Esophagus squamous epithelium (tissue), 5 donors: Measurements from ENCODE around the gene GIPC2. TPM values are rescaled to one million over a fixed set of nuclear protein-coding genes. Genes with fewer than 3 reads are reported as not detected.
A peak's percentile ranks its signal among the peaks of the same experiment; 100 is the strongest.

Source experiments
- DNase-seq: peaks from one replicate; lab custom pipeline; 2025; lab: John Stamatoyannopoulos, UW
- H3K27ac ChIP-seq, 4 donors: fragments of 200-600 bp; sonication (generic); one replicate each; pipeline ENCODE4 v1.5.1; 2016 to 2019; ENCODE audit warnings: mild to moderate bottlenecking in 1 of 4
- H3K27me3 ChIP-seq, 4 donors: fragments of 200-600 bp; sonication (generic); 1 replicate in 3 of 4; 2 replicates in 1 of 4; pipeline versions ENCODE4 v1.5.1 to v1.6.0; 2017 to 2021; ENCODE audit warnings: antibody characterized with exemption in 1 of 4
- H3K36me3 ChIP-seq, 3 donors: fragments of 200-600 bp; sonication (generic); one replicate each; pipeline ENCODE4 v1.5.1; 2016 to 2019
- H3K4me1 ChIP-seq, 3 donors: fragments of 200-600 bp; sonication (generic); one replicate each; pipeline ENCODE4 v1.5.1; 2017 to 2019
- H3K4me3 ChIP-seq, 4 donors: fragments of 200-600 bp; sonication (generic); 1 replicate in 3 of 4; 2 replicates in 1 of 4; pipeline ENCODE4 v1.5.1; 2016 to 2019; ENCODE audit warnings: mild to moderate bottlenecking in 2 of 4, moderate library complexity in 1 of 4
- H3K9me3 ChIP-seq, 3 donors: fragments of 200-600 bp; sonication (generic); one replicate each; pipeline ENCODE4 v1.5.1; 2016 to 2019
- POLR2A ChIP-seq, 4 donors: fragments of 450-650 bp; IDR thresholded peaks; one replicate each; pipeline ENCODE4 v1.6.1; 2017; ENCODE audit warnings: antibody characterized with exemption in 4 of 4, mild to moderate bottlenecking in 4 of 4, moderate library complexity in 3 of 4
- WGBS, 2 donors: methylation state at CpG; one replicate each; pipeline ENCODE4 v1.1.5; 2018; 5-methylcytosine and 5-hydroxymethylcytosine counted together
- intact Hi-C: fragments of 100-400 bp; cut with DNase I; formaldehyde crosslinking; loops from one replicate; pipeline ENCODE4 v1.15.0; 2022
- total RNA-seq, 4 donors: library from RNA; depleted of rRNA; stranded (reverse); fragments of >200 nt; gene quantifications; one replicate each; pipeline ENCODE4 v1.1.0, GENCODE V29; 2016
- TF ChIP-seq, protein P1 (sequence below), 6 experiments: fragments of 450-650 bp in 4 of 6; fragments of 200-600 bp in 2 of 6; sonication (generic) in 2 of 6; IDR thresholded peaks; one replicate each; pipeline ENCODE4 v1.5.1; 2016 to 2019; ENCODE audit warnings: antibody characterized with exemption in 6 of 6, mild to moderate bottlenecking in 4 of 6, moderate library complexity in 4 of 6
- donor health status: DM: yes; HTN: yes; CAD: no.

The GIPC2 gene
- total RNA-seq, 4 donors from 2014 or later: 2.8 to 4.2 (median 3.7) TPM

DNA sequence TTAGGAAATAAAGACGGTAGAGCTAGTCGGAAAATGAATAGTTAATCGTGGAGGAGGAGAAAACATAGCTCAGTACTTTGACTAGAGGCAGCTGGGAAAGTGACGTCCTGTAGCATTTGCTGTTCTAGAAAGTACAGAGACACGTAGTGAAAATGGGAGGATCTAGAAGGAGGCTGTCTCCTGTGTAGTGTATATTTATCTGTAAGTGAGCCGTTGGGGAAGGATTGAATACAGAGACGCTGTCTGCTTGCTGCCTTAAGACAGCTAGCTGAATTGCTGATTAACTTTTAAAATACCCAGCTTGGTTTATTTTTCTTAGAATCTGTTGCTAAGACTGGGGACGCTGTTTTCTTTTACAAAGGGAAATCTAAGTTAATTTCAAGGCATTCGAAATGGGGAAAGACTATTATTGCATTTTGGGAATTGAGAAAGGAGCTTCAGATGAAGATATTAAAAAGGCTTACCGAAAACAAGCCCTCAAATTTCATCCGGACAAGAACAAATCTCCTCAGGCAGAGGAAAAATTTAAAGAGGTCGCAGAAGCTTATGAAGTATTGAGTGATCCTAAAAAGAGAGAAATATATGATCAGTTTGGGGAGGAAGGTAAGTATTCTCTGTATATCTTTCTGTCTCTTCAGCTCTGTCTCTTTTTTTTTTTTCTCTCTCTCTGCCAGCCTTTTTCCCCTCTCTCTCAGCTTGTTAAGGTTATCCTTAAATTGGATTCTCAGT lies 40.9 kb upstream of the GIPC2 start, which contains the start of gene DNAJB4:
Gene DNAJB4, plus strand, starts transcription at position 221 of the 729 bp plus-strand sequence. Its CDS starts 172 bp downstream, at position 393.
- no peak for DNase-seq
- H3K4me3 ChIP-seq: peak within 1 kb of the TSS; percentile 40 to 68 (median 62)
- no peaks in the 10 kb centered on the region for H3K9me3 ChIP-seq
- WGBS, 2 donors: 0% methylated on average over 12 of the region's 12 CpGs
- TF ChIP-seq POLR2A (IDR thresholded peaks at IDR 0.05): peak in 3 of 4 donors; percentile 96 to 98 (median 97)
- TF ChIP-seq, protein P1, sequence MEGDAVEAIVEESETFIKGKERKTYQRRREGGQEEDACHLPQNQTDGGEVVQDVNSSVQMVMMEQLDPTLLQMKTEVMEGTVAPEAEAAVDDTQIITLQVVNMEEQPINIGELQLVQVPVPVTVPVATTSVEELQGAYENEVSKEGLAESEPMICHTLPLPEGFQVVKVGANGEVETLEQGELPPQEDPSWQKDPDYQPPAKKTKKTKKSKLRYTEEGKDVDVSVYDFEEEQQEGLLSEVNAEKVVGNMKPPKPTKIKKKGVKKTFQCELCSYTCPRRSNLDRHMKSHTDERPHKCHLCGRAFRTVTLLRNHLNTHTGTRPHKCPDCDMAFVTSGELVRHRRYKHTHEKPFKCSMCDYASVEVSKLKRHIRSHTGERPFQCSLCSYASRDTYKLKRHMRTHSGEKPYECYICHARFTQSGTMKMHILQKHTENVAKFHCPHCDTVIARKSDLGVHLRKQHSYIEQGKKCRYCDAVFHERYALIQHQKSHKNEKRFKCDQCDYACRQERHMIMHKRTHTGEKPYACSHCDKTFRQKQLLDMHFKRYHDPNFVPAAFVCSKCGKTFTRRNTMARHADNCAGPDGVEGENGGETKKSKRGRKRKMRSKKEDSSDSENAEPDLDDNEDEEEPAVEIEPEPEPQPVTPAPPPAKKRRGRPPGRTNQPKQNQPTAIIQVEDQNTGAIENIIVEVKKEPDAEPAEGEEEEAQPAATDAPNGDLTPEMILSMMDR (IDR thresholded peaks at IDR 0.05): peak in 2 of 6 experiments; percentile 5 to 30
- intact Hi-C loops: no loop called here
- peaks cover 0 to 52% (median 9%) of the 10 kb centered on the region in 3 donors for H3K4me1 ChIP-seq
- H3K27ac ChIP-seq: peak within 1 kb of the TSS; percentile 83 to 97 (median 90)
- no peaks in the 10 kb centered on the region for H3K27me3 ChIP-seq
- no peaks in the 10 kb centered on the region for H3K36me3 ChIP-seq

DNA sequence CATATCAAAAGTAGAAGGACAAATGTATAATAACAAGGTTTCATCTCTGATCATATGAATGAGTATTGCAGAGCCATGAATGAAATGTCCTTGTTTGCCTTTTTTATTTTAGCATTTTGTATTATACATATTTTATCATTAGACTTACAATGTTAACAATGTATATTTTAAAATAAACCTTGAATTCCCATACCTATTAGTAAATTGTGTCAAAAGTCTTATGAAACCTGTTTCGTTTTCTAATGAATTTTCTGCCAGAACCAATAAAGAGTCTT lies 40.4 kb upstream of the GIPC2 start:
- intact Hi-C loops: no loop called here
- H3K4me3 ChIP-seq: peak overlapping the region; percentile 40 to 68 (median 62)
- TF ChIP-seq, protein P1 (IDR thresholded peaks at IDR 0.05): no peak
- TF ChIP-seq POLR2A (IDR thresholded peaks at IDR 0.05): no peak
- peak overlapping the region; percentile 83 to 97 (median 90) for H3K27ac ChIP-seq
- no peaks in the 10 kb centered on the region for H3K27me3 ChIP-seq
- H3K4me1 ChIP-seq: peaks cover 0 to 57% (median 9%) of the 10 kb centered on the region in 3 donors
- no peak for DNase-seq
- no peaks in the 10 kb centered on the region for H3K36me3 ChIP-seq
- WGBS, 2 donors: 0 to 7% methylated on average over 1 of the region's 1 CpG
- H3K9me3 ChIP-seq: no peaks in the 10 kb centered on the region

DNA sequence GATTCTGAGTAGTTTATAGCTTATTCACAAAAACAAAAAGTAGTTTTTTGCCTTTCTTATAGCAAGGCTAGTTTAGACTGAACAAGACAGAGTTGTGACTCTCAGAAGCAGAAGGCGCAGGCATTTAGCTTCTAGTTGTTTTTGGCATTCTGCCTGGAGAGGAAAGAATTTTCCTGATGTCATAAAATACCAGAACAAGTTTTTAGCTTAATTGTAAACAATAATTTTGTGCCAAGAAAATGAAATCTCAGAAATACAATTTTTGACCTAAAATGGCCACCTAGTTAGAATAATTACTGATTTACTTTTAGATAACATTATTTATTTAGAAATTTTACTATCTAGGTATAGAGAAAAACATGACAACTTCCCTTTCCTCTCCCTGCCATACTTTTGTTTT lies 40.0 kb upstream of the GIPC2 start:
- Histone ChIP-seq H3K9me3 (no peaks in the 10 kb centered on the region), H3K4me1 (peaks cover 0 to 57% (median 9%) of the 10 kb centered on the region in 3 donors), H3K27me3 (no peaks in the 10 kb centered on the region), H3K27ac (peak overlapping the region; percentile 83 to 97 (median 90)), H3K36me3 (no peaks in the 10 kb centered on the region), H3K4me3 (peak overlapping the region; percentile 40 to 68 (median 62))
- DNase-seq: no peak
- intact Hi-C loops: no loop called here
- 0 to 18% methylated on average over 1 of the region's 1 CpG for WGBS, 2 donors
- TF ChIP-seq, protein P1 (IDR thresholded peaks at IDR 0.05): no peak
- peak in 2 of 4 donors; percentile 55 to 71 for TF ChIP-seq POLR2A (IDR thresholded peaks at IDR 0.05)

DNA sequence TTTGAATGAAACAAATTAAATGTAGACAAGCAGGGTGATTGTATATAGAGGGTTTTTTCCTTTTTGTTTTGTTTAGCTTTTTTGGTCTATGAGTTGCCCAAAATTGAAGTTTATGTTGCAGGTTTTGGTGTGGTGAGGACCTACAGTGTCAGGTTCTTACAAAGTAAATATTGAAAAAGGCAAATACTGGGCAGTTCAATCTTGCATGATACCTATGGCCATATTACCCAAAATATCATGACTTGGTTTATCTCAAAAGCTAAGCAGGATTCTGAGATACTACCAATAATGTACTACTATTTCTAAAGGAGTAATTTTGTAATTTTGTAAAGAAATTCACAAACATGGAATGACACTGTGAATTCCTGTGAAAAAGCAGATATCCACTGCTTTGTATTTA lies 39.2 kb upstream of the GIPC2 start:
- DNase-seq: no peak
- H3K9me3 ChIP-seq: no peaks in the 10 kb centered on the region
- intact Hi-C loops: no loop called here
- TF ChIP-seq, protein P1 (IDR thresholded peaks at IDR 0.05): no peak
- no peak for TF ChIP-seq POLR2A (IDR thresholded peaks at IDR 0.05)
- H3K4me3 ChIP-seq: peak overlapping the region; percentile 40 to 68 (median 62)
- peaks cover 0 to 57% (median 9%) of the 10 kb centered on the region in 3 donors for H3K4me1 ChIP-seq
- H3K27ac ChIP-seq: peak overlapping the region; percentile 83 to 97 (median 90)
- H3K36me3 ChIP-seq: no peaks in the 10 kb centered on the region
- no peaks in the 10 kb centered on the region for H3K27me3 ChIP-seq

DNA sequence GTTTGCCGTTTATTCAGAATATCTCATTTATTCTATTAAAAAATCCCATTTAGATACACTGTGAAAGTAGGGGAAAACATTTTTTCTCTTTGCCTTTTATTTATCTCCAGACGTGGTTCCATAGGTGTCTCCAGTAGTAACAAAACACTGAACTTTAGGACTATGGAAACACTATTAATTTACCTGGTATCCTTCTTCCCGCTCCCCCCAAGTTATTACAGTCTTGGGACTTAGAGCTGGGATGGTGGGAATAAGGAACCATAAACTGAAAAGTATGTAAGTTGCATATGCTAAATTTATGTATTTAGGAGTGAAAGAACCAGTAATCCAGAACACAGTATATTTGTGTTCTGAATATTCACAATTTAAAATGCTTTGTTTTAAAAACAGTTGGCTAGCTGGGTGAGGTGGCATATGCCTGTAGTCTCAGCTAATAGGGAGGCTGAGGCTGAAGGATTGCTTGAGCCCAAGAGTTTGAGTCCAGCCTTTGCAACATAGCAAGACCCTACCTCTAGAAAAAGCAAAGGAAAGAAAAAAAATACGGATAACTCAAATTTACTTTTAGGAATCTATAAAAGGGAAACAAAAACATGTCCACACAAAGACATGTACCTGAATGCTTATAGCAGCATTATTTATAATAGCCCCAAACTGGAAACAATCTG lies 38.0 kb upstream of the GIPC2 start:
- no peak for DNase-seq
- 69 to 70% methylated on average over 4 of the region's 4 CpGs for WGBS, 2 donors
- peaks cover 0 to 54% (median 9%) of the 10 kb centered on the region in 3 donors for H3K4me1 ChIP-seq
- H3K27me3 ChIP-seq: no peaks in the 10 kb centered on the region
- intact Hi-C loops: no loop called here
- no peaks in the 10 kb centered on the region for H3K9me3 ChIP-seq
- peaks cover 0 to 2% (median 0%) of the 10 kb centered on the region in 3 donors for H3K36me3 ChIP-seq
- H3K4me3 ChIP-seq: peak overlapping the region in 3 of 4 donors; percentile 60 to 68 (median 65)
- TF ChIP-seq, protein P1 (IDR thresholded peaks at IDR 0.05): no peak
- TF ChIP-seq POLR2A (IDR thresholded peaks at IDR 0.05): no peak
- H3K27ac ChIP-seq: peak overlapping the region in 2 of 4 donors; percentile 92 to 97
